OCI-LY3 (cell line): ENCODE data around the gene CDAN1.

Experiments
- EZH2phosphoT487 ChIP-seq: fragments of 200-600 bp; shearing (Covaris generic); IDR thresholded peaks from 2 replicates; pipeline ENCODE4 v1.6.1; 2018; ENCODE audit warnings: antibody characterized with exemption, mixed run types, low read depth
- TF ChIP-seq, protein P1 (sequence below): fragments of 200-600, 300-600 bp; sonication (generic); IDR thresholded peaks from 2 replicates; pipeline ENCODE4 v1.5.1; 2014; ENCODE audit warnings: antibody characterized with exemption, low read length, low read depth

- TF ChIP-seq, protein P1, sequence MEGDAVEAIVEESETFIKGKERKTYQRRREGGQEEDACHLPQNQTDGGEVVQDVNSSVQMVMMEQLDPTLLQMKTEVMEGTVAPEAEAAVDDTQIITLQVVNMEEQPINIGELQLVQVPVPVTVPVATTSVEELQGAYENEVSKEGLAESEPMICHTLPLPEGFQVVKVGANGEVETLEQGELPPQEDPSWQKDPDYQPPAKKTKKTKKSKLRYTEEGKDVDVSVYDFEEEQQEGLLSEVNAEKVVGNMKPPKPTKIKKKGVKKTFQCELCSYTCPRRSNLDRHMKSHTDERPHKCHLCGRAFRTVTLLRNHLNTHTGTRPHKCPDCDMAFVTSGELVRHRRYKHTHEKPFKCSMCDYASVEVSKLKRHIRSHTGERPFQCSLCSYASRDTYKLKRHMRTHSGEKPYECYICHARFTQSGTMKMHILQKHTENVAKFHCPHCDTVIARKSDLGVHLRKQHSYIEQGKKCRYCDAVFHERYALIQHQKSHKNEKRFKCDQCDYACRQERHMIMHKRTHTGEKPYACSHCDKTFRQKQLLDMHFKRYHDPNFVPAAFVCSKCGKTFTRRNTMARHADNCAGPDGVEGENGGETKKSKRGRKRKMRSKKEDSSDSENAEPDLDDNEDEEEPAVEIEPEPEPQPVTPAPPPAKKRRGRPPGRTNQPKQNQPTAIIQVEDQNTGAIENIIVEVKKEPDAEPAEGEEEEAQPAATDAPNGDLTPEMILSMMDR: no peak
- TF ChIP-seq EZH2phosphoT487: no peak
Measured at GRCh38 chr15:42695527-42696071, 41.3 kb downstream of the CDAN1 start.
